ENCODE data around the gene ENPP1. TPM values are rescaled to one million over a fixed set of nuclear protein-coding genes. Genes with fewer than 3 reads are reported as not detected.

Gene ENPP1
- total and polyA plus RNA-seq, 2 donors (not counting 3 experiments of a cell fraction or from before 2014, with no cell fraction given), result 0.36 to 1.4 TPM

DNA sequence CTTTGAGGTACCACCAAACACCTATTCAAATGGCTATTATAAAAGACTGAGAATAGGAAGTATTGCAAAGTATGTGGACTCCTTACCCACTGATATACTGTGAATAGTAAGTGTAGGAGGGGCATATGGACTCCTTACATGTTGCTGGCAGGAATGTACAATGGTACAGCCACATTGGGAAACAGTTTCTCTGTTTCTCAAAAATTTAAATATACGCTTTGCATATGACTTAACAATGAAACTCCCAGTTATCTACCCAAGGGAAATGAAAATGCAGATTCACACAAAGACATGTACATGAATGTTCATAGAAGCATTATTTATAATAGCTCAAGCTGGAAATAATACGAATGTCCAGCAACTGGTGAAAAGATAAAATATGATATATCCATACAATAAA lies 5.5 kb upstream of the ENPP1 start:
- Histone ChIP-seq H3K4me3 (replicated peaks in 1 of 3; ENCODE audit: insufficient read depth in 1 of 3, low read depth in 1 of 3, low read length in 3 of 3) (no peak overlapping the region), H3K27ac (ENCODE audit: insufficient read depth, low read depth, low read length) (no peak overlapping the region), H3K9ac (replicated peaks; ENCODE audit: extremely low read depth, insufficient read depth, low read length) (no peak overlapping the region), H3K9me3 (replicated peaks; ENCODE audit: control insufficient read depth, insufficient read depth, low read length) (no peaks in the 10 kb centered on the region), H3K4me1 (ENCODE audit: control insufficient read depth, extremely low read depth, insufficient read depth, low read length) (peaks cover 5% of the 10 kb centered on the region), H3K27me3 (ENCODE audit: control insufficient read depth in 2 of 2, insufficient read depth in 2 of 2, low read length in 2 of 2) (peaks cover 9 to 10% of the 10 kb centered on the region in 2 experiments), H3K4me2 (ENCODE audit: insufficient read depth, low read length) (no peak overlapping the region), H2AFZ (ENCODE audit: low read depth, low read length) (no peak overlapping the region), H3K9me1 (replicated peaks; ENCODE audit: control insufficient read depth, extremely low read depth, insufficient read depth, low read length) (no peaks in the 10 kb centered on the region), H4K20me1 (replicated peaks; ENCODE audit: control insufficient read depth, extremely low read depth, insufficient read depth, low read length) (no peaks in the 10 kb centered on the region), H3K36me3 (ENCODE audit: control insufficient read depth in 2 of 2, extremely low read depth in 1 of 2, insufficient read depth in 2 of 2, low read length in 2 of 2) (no peaks in the 10 kb centered on the region), H3K79me2 (ENCODE audit: control insufficient read depth, insufficient read depth, low read length) (no peaks in the 10 kb centered on the region)
- intact Hi-C loops (cut with micrococcal nuclease) (no loop called here), dilution Hi-C loops (cut with MboI; ENCODE audit: extremely low pct_ligation_motif_present, low sequenced_read_pairs) (no loop called here)
- FAIRE-seq, result no peak
- ChIA-PET CTCF (interaction anchor here (1.1 kb wide), 1 partner anchor 108 kb away, joined by 3 read pairs; no protein-coding TSS in a partner anchor), POLR2A (no interaction called here)
- TF ChIP-seq POLR2AphosphoS5 (IDR thresholded peaks at IDR 0.05; ENCODE audit: insufficient read depth, low read depth, low read length) (no peak), POLR2A (IDR thresholded peaks at IDR 0.05; ENCODE audit: low read depth, low read length) (no peak), GATA2 (IDR thresholded peaks at IDR 0.05; ENCODE audit: insufficient read depth, insufficient read length, low read depth, low read length) (no peak), EZH2 (IDR thresholded peaks at IDR 0.05; ENCODE audit: borderline replicate concordance, low read depth, low read length, severe bottlenecking) (no peak), MYC (IDR thresholded peaks at IDR 0.05; ENCODE audit: low read depth, low read length) (no peak), JUN (IDR thresholded peaks at IDR 0.05; ENCODE audit: borderline replicate concordance, insufficient read depth, insufficient read length, low read depth) (no peak), FOS (IDR thresholded peaks at IDR 0.05; ENCODE audit: borderline replicate concordance, insufficient read depth, low read length) (no peak)
- TF ChIP-seq, protein P1, sequence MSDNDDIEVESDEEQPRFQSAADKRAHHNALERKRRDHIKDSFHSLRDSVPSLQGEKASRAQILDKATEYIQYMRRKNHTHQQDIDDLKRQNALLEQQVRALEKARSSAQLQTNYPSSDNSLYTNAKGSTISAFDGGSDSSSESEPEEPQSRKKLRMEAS (IDR thresholded peaks at IDR 0.05; ENCODE audit: insufficient read depth, insufficient read length), result no peak
- TF ChIP-seq, protein P2, sequence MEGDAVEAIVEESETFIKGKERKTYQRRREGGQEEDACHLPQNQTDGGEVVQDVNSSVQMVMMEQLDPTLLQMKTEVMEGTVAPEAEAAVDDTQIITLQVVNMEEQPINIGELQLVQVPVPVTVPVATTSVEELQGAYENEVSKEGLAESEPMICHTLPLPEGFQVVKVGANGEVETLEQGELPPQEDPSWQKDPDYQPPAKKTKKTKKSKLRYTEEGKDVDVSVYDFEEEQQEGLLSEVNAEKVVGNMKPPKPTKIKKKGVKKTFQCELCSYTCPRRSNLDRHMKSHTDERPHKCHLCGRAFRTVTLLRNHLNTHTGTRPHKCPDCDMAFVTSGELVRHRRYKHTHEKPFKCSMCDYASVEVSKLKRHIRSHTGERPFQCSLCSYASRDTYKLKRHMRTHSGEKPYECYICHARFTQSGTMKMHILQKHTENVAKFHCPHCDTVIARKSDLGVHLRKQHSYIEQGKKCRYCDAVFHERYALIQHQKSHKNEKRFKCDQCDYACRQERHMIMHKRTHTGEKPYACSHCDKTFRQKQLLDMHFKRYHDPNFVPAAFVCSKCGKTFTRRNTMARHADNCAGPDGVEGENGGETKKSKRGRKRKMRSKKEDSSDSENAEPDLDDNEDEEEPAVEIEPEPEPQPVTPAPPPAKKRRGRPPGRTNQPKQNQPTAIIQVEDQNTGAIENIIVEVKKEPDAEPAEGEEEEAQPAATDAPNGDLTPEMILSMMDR (IDR thresholded peaks at IDR 0.05; ENCODE audit: extremely low read depth in 1 of 2, insufficient read depth in 1 of 2, low read depth in 1 of 2, low read length in 2 of 2), result no peak
- no peak for DNase-seq (ENCODE audit: low read depth, low spot score)
- no TSS peak for BruUV-seq (replicated peaks)
